MM.1S (cell line): ENCODE measurements around the gene RARRES2.

Experiments
- DNase-seq: peaks from one replicate; pipeline ENCODE4 v3.0.0-alpha.2; 2015
- H2AFZ ChIP-seq: fragments of 300-600 bp; sonication (generic); 2 replicates; pipeline ENCODE4 v1.6.0; 2016; ENCODE audit warnings: antibody characterized with exemption, low read length
- H3F3A ChIP-seq: fragments of 300-600 bp; sonication (generic); 2 replicates; pipeline ENCODE4 v1.6.1; 2016; ENCODE audit warnings: mild to moderate bottlenecking, antibody characterized with exemption, low read length, moderate library complexity, mixed read lengths; ENCODE audit not compliant: insufficient read depth
- H3K27ac ChIP-seq: fragments of 300-600 bp; sonication (generic); 2 replicates; pipeline ENCODE4 v1.5.1; 2016; ENCODE audit warnings: mild to moderate bottlenecking, low read length
- H3K27me3 ChIP-seq: fragments of 300-600 bp; sonication (generic); replicated peaks from 2 replicates; pipeline ENCODE4 v1.6.0; 2016; ENCODE audit warnings: low read length; ENCODE audit not compliant: insufficient read depth
- H3K36me3 ChIP-seq: fragments of 300-600 bp; sonication (generic); replicated peaks from 2 replicates; pipeline ENCODE4 v1.6.1; 2016; ENCODE audit warnings: mild to moderate bottlenecking, low read length, mixed read lengths; ENCODE audit not compliant: insufficient read depth
- H3K4me1 ChIP-seq: fragments of 300-600 bp; sonication (generic); 2 replicates; pipeline ENCODE4 v1.6.1; 2016; ENCODE audit warnings: low read length, mixed read lengths
- H3K4me2 ChIP-seq: fragments of 300-600 bp; sonication (generic); 2 replicates; pipeline ENCODE4 v1.6.0; 2016; ENCODE audit warnings: low read depth, low read length
- H3K4me3 ChIP-seq: fragments of 300-600 bp; sonication (generic); 2 replicates; pipeline ENCODE4 v1.5.1; 2016; ENCODE audit warnings: low read length, mixed read lengths
- H3K79me2 ChIP-seq: fragments of 300-600 bp; sonication (generic); 2 replicates; pipeline ENCODE4 v1.6.1; 2016; ENCODE audit warnings: mixed run types, low read length, mixed read lengths
- H3K9ac ChIP-seq: fragments of 300-600 bp; sonication (generic); 2 replicates; pipeline ENCODE4 v1.6.1; 2016; ENCODE audit warnings: low read length, mixed read lengths
- H3K9me2 ChIP-seq: fragments of 300-600 bp; sonication (generic); replicated peaks from 2 replicates; pipeline ENCODE4 v1.6.1; 2016; ENCODE audit warnings: mild to moderate bottlenecking, low read length, mixed read lengths; ENCODE audit not compliant: insufficient read depth
- H3K9me3 ChIP-seq: fragments of 300-600 bp; sonication (generic); replicated peaks from 2 replicates; pipeline ENCODE4 v1.6.1; 2016; ENCODE audit warnings: mild to moderate bottlenecking, low read length, mixed read lengths; ENCODE audit not compliant: insufficient read depth
- H4K20me1 ChIP-seq: fragments of 300-600 bp; sonication (generic); 2 replicates; pipeline ENCODE4 v1.6.1; 2016; ENCODE audit warnings: mild to moderate bottlenecking, low read length, moderate library complexity, mixed read lengths; ENCODE audit not compliant: insufficient read depth
- EZH2 ChIP-seq: fragments of 300-600 bp; sonication (generic); optimal IDR thresholded peaks from 2 replicates; pipeline ENCODE3; 2017; ENCODE audit warnings: low read depth, mild to moderate bottlenecking, antibody characterized with exemption, low read length, mixed read lengths
- EZH2phosphoT487 ChIP-seq: fragments of 300-600 bp; sonication (generic); IDR thresholded peaks from 2 replicates; pipeline ENCODE4 v1.6.1; 2018; ENCODE audit warnings: antibody characterized with exemption, low read length
- TF ChIP-seq, protein P1 (sequence below): fragments of 300-600 bp; sonication (generic); IDR thresholded peaks from 2 replicates; pipeline ENCODE4 v1.5.1; 2016; ENCODE audit warnings: antibody characterized with exemption, low read length, mixed read lengths

RARRES2 gene

DNA sequence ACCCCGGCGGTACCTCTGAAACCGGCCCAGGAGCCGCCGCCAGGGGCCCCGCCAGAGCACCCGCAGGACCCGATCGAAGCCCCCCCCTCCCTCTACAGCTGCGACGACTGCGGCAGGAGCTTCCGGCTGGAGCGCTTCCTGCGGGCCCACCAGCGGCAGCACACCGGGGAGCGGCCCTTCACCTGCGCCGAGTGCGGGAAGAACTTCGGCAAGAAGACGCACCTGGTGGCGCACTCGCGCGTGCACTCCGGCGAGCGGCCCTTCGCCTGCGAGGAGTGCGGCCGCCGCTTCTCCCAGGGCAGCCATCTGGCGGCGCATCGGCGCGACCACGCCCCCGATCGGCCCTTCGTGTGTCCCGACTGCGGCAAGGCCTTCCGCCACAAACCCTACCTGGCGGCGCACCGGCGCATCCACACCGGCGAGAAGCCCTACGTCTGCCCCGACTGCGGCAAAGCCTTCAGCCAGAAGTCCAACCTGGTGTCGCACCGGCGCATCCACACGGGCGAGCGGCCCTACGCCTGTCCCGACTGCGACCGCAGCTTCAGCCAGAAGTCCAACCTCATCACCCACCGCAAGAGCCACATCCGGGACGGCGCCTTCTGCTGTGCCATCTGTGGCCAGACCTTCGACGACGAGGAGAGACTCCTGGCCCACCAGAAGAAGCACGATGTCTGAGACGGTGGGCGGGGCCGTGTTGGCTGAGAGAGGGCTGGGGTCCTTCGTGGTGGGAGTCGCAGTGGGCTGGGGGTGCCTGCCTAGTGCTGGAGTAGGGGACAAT, 31.0 kb upstream of the RARRES2 start:
- no peak overlapping the region for H2AFZ ChIP-seq
- H4K20me1 ChIP-seq: no peaks in the 10 kb centered on the region
- H3K4me2 ChIP-seq: peak overlapping the region; percentile 49
- DNase-seq: no peak
- peaks cover 70% of the 10 kb centered on the region for H3K79me2 ChIP-seq
- H3K27ac ChIP-seq: peak overlapping the region; percentile 89; the same call in 1 of the 2 replicates
- no peak overlapping the region for H3K4me3 ChIP-seq
- peak overlapping the region; percentile 26 for H3K9ac ChIP-seq
- no peaks in the 10 kb centered on the region for H3K9me3 ChIP-seq
- peaks cover 77% of the 10 kb centered on the region for H3K4me1 ChIP-seq
- no peak for TF ChIP-seq EZH2
- TF ChIP-seq, protein P1, sequence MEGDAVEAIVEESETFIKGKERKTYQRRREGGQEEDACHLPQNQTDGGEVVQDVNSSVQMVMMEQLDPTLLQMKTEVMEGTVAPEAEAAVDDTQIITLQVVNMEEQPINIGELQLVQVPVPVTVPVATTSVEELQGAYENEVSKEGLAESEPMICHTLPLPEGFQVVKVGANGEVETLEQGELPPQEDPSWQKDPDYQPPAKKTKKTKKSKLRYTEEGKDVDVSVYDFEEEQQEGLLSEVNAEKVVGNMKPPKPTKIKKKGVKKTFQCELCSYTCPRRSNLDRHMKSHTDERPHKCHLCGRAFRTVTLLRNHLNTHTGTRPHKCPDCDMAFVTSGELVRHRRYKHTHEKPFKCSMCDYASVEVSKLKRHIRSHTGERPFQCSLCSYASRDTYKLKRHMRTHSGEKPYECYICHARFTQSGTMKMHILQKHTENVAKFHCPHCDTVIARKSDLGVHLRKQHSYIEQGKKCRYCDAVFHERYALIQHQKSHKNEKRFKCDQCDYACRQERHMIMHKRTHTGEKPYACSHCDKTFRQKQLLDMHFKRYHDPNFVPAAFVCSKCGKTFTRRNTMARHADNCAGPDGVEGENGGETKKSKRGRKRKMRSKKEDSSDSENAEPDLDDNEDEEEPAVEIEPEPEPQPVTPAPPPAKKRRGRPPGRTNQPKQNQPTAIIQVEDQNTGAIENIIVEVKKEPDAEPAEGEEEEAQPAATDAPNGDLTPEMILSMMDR: no peak
- no peak for TF ChIP-seq EZH2phosphoT487
- no peaks in the 10 kb centered on the region for H3K9me2 ChIP-seq
- H3F3A ChIP-seq: peaks cover 87% of the 10 kb centered on the region
- H3K27me3 ChIP-seq: no peaks in the 10 kb centered on the region
- 0 out of 2 replicates have a peak, but pooled peaks cover 7% of the 10 kb centered on the region for H3K36me3 ChIP-seq

GRCh38 chr7:150371996-150372270, 30.5 kb upstream of the RARRES2 start:
- Histone ChIP-seq H3K9me3 (no peaks in the 10 kb centered on the region), H3F3A (peaks cover 86% of the 10 kb centered on the region), H3K4me1 (peaks cover 77% of the 10 kb centered on the region), H3K27ac (no peak overlapping the region), H3K4me3 (no peak overlapping the region), H3K36me3 (0 out of 2 replicates have a peak, but pooled peaks cover 7% of the 10 kb centered on the region), H3K9me2 (no peaks in the 10 kb centered on the region), H4K20me1 (no peaks in the 10 kb centered on the region), H3K27me3 (no peaks in the 10 kb centered on the region), H2AFZ (no peak overlapping the region), H3K4me2 (no peak overlapping the region), H3K9ac (no peak overlapping the region), H3K79me2 (peaks cover 66% of the 10 kb centered on the region)
- TF ChIP-seq, protein P1: no peak
- TF ChIP-seq EZH2 (no peak), EZH2phosphoT487 (no peak)
- no peak for DNase-seq

GRCh38 chr7:150371131-150371995, 29.9 kb upstream of the RARRES2 start:
- no peaks in the 10 kb centered on the region for H3K27me3 ChIP-seq
- H3K4me2 ChIP-seq: peak overlapping the region; percentile 93; the same call in 1 of the 2 replicates
- no peak overlapping the region for H2AFZ ChIP-seq
- H3K36me3 ChIP-seq: 0 out of 2 replicates have a peak, but pooled peaks cover 7% of the 10 kb centered on the region
- H3K9ac ChIP-seq: no peak overlapping the region
- H3K4me1 ChIP-seq: peaks cover 73% of the 10 kb centered on the region
- no peak overlapping the region for H3K4me3 ChIP-seq
- peaks cover 61% of the 10 kb centered on the region for H3K79me2 ChIP-seq
- DNase-seq: no peak
- H3K9me2 ChIP-seq: no peaks in the 10 kb centered on the region
- peaks cover 80% of the 10 kb centered on the region for H3F3A ChIP-seq
- no peaks in the 10 kb centered on the region for H3K9me3 ChIP-seq
- peak overlapping the region; percentile 99; the same call in 1 of the 2 replicates for H3K27ac ChIP-seq
- TF ChIP-seq, protein P1: no peak
- no peak for TF ChIP-seq EZH2
- TF ChIP-seq EZH2phosphoT487: no peak
- H4K20me1 ChIP-seq: no peaks in the 10 kb centered on the region
